Suprapubic skin (tissue), 4 donors: ENCODE results near the gene BMPR1B.

ENCODE experiments used
- CTCF ChIP-seq, 2 donors: fragments of 200-600 bp in 1 of 2; fragments of 450-650 bp in 1 of 2; sonication (generic) in 1 of 2; IDR thresholded peaks; one replicate each; pipeline ENCODE4 v1.5.1; 2016 to 2019; ENCODE audit warnings: antibody characterized with exemption in 2 of 2, mild to moderate bottlenecking in 1 of 2, moderate library complexity in 1 of 2
- EP300 ChIP-seq: sonication (generic); formaldehyde crosslinking; IDR thresholded peaks from one replicate; pipeline ENCODE4 v1.6.1; 2017; ENCODE audit warnings: antibody characterized with exemption
- POLR2A ChIP-seq, 2 donors: fragments of 450-650 bp; IDR thresholded peaks; one replicate each; pipeline ENCODE4 v1.6.1; 2017; ENCODE audit warnings: antibody characterized with exemption in 2 of 2, mild to moderate bottlenecking in 2 of 2, moderate library complexity in 2 of 2
- POLR2AphosphoS5 ChIP-seq, 3 donors: sonication (generic); formaldehyde crosslinking; IDR thresholded peaks; one replicate each; pipeline ENCODE4 v1.6.1; 2017; ENCODE audit warnings: antibody characterized with exemption in 3 of 3

GRCh38 chr4:95086551-95086950, 328.8 kb downstream of the BMPR1B start:
- TF ChIP-seq CTCF (IDR thresholded peaks at IDR 0.05) (no peak), POLR2A (IDR thresholded peaks at IDR 0.05) (no peak), POLR2AphosphoS5 (IDR thresholded peaks at IDR 0.05) (no peak), EP300 (no peak)
